ENCODE data around the gene BRD1.

GRCh38 chr22:49737101-49737551 lies 90.5 kb downstream of the BRD1 start:
- no peak for TF ChIP-seq POLR2A (IDR thresholded peaks at IDR 0.05)
- no peak for TF ChIP-seq EP300 (IDR thresholded peaks at IDR 0.05)
